Measurements from ENCODE around the gene NECTIN4.

GRCh38 chr1:161131523-161132409 lies 42.4 kb upstream of the NECTIN4 start:
- TF ChIP-seq, protein P1, sequence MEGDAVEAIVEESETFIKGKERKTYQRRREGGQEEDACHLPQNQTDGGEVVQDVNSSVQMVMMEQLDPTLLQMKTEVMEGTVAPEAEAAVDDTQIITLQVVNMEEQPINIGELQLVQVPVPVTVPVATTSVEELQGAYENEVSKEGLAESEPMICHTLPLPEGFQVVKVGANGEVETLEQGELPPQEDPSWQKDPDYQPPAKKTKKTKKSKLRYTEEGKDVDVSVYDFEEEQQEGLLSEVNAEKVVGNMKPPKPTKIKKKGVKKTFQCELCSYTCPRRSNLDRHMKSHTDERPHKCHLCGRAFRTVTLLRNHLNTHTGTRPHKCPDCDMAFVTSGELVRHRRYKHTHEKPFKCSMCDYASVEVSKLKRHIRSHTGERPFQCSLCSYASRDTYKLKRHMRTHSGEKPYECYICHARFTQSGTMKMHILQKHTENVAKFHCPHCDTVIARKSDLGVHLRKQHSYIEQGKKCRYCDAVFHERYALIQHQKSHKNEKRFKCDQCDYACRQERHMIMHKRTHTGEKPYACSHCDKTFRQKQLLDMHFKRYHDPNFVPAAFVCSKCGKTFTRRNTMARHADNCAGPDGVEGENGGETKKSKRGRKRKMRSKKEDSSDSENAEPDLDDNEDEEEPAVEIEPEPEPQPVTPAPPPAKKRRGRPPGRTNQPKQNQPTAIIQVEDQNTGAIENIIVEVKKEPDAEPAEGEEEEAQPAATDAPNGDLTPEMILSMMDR (IDR thresholded peaks at IDR 0.05; ENCODE audit: low read depth, low read length, poor library complexity, severe bottlenecking), result no peak
- TF ChIP-seq EZH2phosphoT487 (IDR thresholded peaks at IDR 0.05; ENCODE audit: borderline replicate concordance, low read length), result no peak

Measured in DOHH2 (cell line).